ENCODE measurements around the gene MARK3. TPM values are rescaled to one million over a fixed set of nuclear protein-coding genes. Genes with fewer than 3 reads are reported as not detected.

MARK3 gene
- total RNA-seq, 1 experiment from 2014 or later: 81.9 TPM

DNA sequence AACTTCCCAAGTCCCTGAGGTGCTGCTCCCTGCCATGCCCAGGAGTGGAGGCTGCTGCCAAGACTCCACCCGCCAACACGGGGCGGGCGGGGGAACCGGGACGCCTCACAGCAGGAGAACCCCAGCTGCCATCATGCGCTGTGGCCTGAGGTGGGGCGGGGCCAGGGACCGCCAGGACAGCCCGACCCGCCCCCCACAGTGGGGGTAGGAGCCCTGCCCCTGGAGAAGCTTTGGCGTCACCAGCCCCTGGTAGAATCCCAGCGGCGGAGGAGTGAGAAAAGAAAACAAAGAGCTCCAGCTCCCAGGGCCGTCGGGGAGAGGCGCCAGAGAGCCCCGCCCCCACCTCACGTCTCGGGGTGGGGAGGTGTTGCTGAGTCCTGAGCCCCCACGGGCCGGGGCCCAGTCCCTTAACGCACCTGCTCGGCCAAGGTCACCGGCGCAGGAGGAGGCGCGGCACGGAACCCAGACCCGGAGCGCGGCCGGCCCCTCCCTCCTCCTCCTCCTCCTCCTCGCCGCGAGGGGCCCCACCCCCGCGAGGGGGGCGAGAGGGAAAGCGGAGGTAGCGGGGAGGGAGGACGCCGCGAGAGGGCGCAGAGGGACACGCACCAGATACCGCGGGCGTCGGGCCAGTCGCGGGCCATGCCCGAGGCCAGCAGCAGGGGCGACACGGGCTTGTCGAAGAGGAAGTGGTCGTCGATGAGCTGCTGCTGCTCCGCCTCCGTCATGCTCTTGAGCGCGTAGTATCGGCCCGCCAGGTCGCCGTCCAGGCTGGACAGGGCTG, 135.6 kb downstream of the MARK3 start:
- H2AFZ ChIP-seq (ENCODE audit: low read length): no peak overlapping the region
- no peak overlapping the region for H3K14ac ChIP-seq (ENCODE audit: insufficient read depth, low read length)
- H3K27ac Mint-ChIP-seq: no peak overlapping the region

More for the DNA sequence above, 135.6 kb downstream of the MARK3 start:
- Histone ChIP-seq H3K9me3 (ENCODE audit: control insufficient read depth, low read depth, low read length) (no peaks in the 10 kb centered on the region), H3K4ac (ENCODE audit: low read depth, low read length) (no peak overlapping the region), H4K20me1 (ENCODE audit: control insufficient read depth, insufficient read depth, insufficient read length) (peaks cover 3% of the 10 kb centered on the region), H2BK5ac (ENCODE audit: insufficient read length, low read length) (no peak overlapping the region), H3K23ac (ENCODE audit: insufficient read length, low read depth, low read length) (no peak overlapping the region), H2BK20ac (ENCODE audit: low read depth, low read length, poor library complexity, severe bottlenecking) (no peak overlapping the region), H4K8ac (replicated peaks; ENCODE audit: insufficient read length, low read depth, low read length) (no peak overlapping the region), H3K9ac (ENCODE audit: extremely low read depth, insufficient read length, low read length) (no peak overlapping the region), H4K5ac (ENCODE audit: insufficient read length, low read depth, low read length) (no peak overlapping the region), H2BK12ac (ENCODE audit: insufficient read length, low read depth, low read length) (no peak overlapping the region), H2BK120ac (ENCODE audit: low read depth, low read length, poor library complexity, severe bottlenecking) (no peak overlapping the region), H3K27ac (ENCODE audit: insufficient read length, low read depth, low read length) (no peak overlapping the region), H3K79me1 (ENCODE audit: insufficient read depth, low read depth, low read length, poor library complexity, severe bottlenecking) (no peaks in the 10 kb centered on the region), H3T11ph (ENCODE audit: low read length) (no peak overlapping the region), H2AK5ac (ENCODE audit: insufficient read length, low read length) (no peak overlapping the region), H3K23me2 (ENCODE audit: insufficient read length, low read depth, low read length, poor library complexity, severe bottlenecking) (peaks cover 12% of the 10 kb centered on the region), H3K56ac (ENCODE audit: insufficient read length, low read depth, low read length) (no peak overlapping the region), H3K18ac (ENCODE audit: insufficient read length, low read depth, low read length) (peak overlapping the region; percentile 10), H2BK15ac (ENCODE audit: low read depth, low read length) (no peak overlapping the region), H3K27me3 (ENCODE audit: insufficient read depth, low read length) (peaks cover 7% of the 10 kb centered on the region; the same call in 1 of the 2 replicates), H3K4me1 (ENCODE audit: insufficient read depth, low read length) (no peaks in the 10 kb centered on the region), H3K79me2 (ENCODE audit: insufficient read depth, low read length) (no peaks in the 10 kb centered on the region), H3K4me2 (ENCODE audit: insufficient read depth, insufficient read length, low read length) (peak overlapping the region; percentile 62), H4K91ac (ENCODE audit: insufficient read length, low read depth, low read length) (no peak overlapping the region)
- TF ChIP-seq, protein P1, sequence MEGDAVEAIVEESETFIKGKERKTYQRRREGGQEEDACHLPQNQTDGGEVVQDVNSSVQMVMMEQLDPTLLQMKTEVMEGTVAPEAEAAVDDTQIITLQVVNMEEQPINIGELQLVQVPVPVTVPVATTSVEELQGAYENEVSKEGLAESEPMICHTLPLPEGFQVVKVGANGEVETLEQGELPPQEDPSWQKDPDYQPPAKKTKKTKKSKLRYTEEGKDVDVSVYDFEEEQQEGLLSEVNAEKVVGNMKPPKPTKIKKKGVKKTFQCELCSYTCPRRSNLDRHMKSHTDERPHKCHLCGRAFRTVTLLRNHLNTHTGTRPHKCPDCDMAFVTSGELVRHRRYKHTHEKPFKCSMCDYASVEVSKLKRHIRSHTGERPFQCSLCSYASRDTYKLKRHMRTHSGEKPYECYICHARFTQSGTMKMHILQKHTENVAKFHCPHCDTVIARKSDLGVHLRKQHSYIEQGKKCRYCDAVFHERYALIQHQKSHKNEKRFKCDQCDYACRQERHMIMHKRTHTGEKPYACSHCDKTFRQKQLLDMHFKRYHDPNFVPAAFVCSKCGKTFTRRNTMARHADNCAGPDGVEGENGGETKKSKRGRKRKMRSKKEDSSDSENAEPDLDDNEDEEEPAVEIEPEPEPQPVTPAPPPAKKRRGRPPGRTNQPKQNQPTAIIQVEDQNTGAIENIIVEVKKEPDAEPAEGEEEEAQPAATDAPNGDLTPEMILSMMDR (conservative IDR thresholded peaks at IDR 0.05): peak; percentile 68
- Mint-ChIP-seq H3K4me1 (peaks cover 19 to 49% of the 10 kb centered on the region in 2 experiments), H3K4me3 (peak overlapping the region; percentile 67 to 74; a peak in 4 of 5 replicates), H3K9me3 (peaks cover 4 to 5% of the 10 kb centered on the region in 2 experiments; a peak in 3 of 5 replicates), H3K36me3 (ENCODE audit: insufficient read depth in 1 of 3, low read depth in 3 of 3) (peaks cover 10 to 15% (median 13%) of the 10 kb centered on the region in 3 experiments), H3K27me3 (ENCODE audit: low read depth) (peaks cover 27% of the 10 kb centered on the region)
- DNase-seq: peak; percentile 81
- WGBS (ENCODE audit: extremely low coverage, insufficient read length, low lambda C conversion rate): no CpG with 5 or more reads among the region's 66 CpGs

All from H9 (cell line).